ENCODE results near the gene FAM222B. TPM values are rescaled to one million over a fixed set of nuclear protein-coding genes. Genes with fewer than 3 reads are reported as not detected.
"Not testable (repeated sequence)": the region's sequence is repeated elsewhere in the genome, so short reads cannot be mapped to it uniquely, and the experiment has no call there.

Gene FAM222B
- total RNA-seq, 1 donor from 2014 or later, result 6.3 TPM

DNA sequence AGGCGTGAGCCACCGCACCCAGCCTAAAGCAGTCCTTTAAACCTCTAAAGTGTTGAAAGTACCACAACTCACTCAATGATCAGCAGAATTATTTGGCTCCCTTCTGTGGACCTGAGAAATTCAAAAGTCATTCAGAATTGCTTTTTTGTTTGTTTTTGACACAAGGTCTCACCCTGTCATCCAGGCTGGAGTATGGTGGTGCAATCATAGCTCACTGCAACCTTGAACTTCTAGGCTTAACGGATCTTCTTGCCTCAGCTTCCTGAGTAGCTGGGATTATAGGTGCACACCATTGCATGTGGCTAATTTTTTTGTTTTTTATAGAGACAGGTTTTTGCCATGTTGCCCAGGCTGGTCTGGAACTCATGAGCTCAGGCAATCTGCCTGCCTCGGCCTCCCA lies 54.5 kb downstream of the FAM222B start:
- H3K36me3 ChIP-seq (ENCODE audit: control insufficient read depth in 3 of 3, insufficient read depth in 3 of 3, low read length in 3 of 3), result no peaks in the 10 kb centered on the region
- H3K27ac ChIP-seq (ENCODE audit: low read depth, low read length), result no peak overlapping the region
- H3K27me3 ChIP-seq (ENCODE audit: control insufficient read depth in 3 of 3, insufficient read depth in 3 of 3, low read length in 3 of 3), result no peaks in the 10 kb centered on the region
- no peaks in the 10 kb centered on the region for H3K9me3 ChIP-seq (ENCODE audit: control insufficient read depth in 3 of 3, low read length in 3 of 3)
- no peaks in the 10 kb centered on the region for H3K4me1 ChIP-seq (ENCODE audit: control insufficient read depth in 3 of 3, insufficient read depth in 3 of 3, low read length in 3 of 3)
- H3K9ac ChIP-seq (ENCODE audit: low read depth in 1 of 3, low read length in 3 of 3), result no peak overlapping the region
- no peak overlapping the region for H3K4me3 ChIP-seq (ENCODE audit: low read length in 3 of 3)

DNA sequence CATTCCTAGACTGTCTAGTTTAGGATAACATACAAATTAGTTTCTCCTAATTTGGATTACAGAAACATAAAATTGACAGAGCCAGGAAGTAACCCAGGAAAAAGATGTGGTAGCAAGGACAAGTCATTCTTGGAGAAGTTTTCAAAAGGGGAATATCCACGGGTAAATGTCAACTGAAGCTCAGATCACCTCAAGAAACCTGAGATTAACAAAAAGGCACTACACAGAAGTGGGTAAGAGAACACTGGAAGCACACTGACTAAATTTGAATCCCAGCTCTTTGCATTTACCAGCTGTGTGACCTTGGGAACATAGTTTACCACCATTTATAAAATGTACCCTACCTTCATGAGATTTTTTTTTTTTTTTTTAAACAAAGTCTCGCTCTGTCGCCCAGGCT lies 59.4 kb downstream of the FAM222B start:
- no peak overlapping the region for H3K9ac ChIP-seq (ENCODE audit: low read depth in 1 of 3, low read length in 3 of 3)
- H3K9me3 ChIP-seq (ENCODE audit: control insufficient read depth in 3 of 3, low read length in 3 of 3), result no peaks in the 10 kb centered on the region
- no peak overlapping the region for H3K27ac ChIP-seq (ENCODE audit: low read depth, low read length)
- H3K36me3 ChIP-seq (ENCODE audit: control insufficient read depth in 3 of 3, insufficient read depth in 3 of 3, low read length in 3 of 3), result no peaks in the 10 kb centered on the region
- H3K4me3 ChIP-seq (ENCODE audit: low read length in 3 of 3), result no peak overlapping the region
- H3K27me3 ChIP-seq (ENCODE audit: control insufficient read depth in 3 of 3, insufficient read depth in 3 of 3, low read length in 3 of 3), result no peaks in the 10 kb centered on the region
- H3K4me1 ChIP-seq (ENCODE audit: control insufficient read depth in 3 of 3, insufficient read depth in 3 of 3, low read length in 3 of 3), result peaks cover 0 to under 1% (median 0%) of the 10 kb centered on the region in 3 donors

DNA sequence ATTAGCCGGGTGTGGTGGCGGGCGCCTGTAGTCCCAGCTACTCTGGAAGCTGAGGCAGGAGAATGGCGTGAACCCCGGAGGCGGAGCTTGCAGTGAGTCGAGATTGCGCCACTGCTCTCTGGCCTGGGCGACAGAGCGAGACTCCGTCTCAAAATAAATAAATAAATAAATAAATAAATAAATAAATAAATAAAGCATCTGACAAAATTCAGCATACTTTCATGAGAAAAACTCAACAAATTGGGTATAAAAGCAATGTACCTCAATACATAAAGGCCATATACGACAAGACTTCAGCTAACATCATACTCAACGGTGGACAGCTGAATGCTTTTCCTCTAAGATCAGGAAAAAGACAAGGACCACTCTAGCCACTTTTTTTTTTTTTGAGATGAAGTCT lies 63.0 kb downstream of the FAM222B start:
- H3K9ac ChIP-seq (ENCODE audit: low read depth in 1 of 3, low read length in 3 of 3); H3K27me3 ChIP-seq (ENCODE audit: control insufficient read depth in 3 of 3, insufficient read depth in 3 of 3, low read length in 3 of 3); H3K4me1 ChIP-seq (ENCODE audit: control insufficient read depth in 3 of 3, insufficient read depth in 3 of 3, low read length in 3 of 3); H3K36me3 ChIP-seq (ENCODE audit: control insufficient read depth in 3 of 3, insufficient read depth in 3 of 3, low read length in 3 of 3); H3K9me3 ChIP-seq (ENCODE audit: control insufficient read depth in 3 of 3, low read length in 3 of 3); H3K27ac ChIP-seq (ENCODE audit: low read depth, low read length); H3K4me3 ChIP-seq (ENCODE audit: low read length in 3 of 3): not testable (repeated sequence)

DNA sequence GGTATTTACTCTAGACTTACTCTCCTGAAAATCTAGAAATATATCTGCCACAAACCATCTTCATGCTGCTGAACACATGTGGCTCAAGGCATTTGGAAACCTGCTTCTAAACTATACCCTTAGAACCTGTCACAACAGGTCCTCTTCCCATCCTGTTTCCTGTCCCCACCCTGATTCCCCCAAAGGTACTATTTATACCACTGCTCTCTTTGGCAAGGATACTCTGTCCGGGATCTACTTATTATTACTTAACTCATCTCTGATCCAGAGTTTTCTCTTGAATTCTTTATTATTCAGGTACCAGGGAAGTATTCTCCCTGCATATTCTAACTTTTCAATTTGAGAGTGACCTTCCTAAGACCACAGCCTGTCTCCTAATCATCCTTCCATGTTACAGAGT lies 65.4 kb downstream of the FAM222B start:
- no peak overlapping the region for H3K4me3 ChIP-seq (ENCODE audit: low read length in 3 of 3)
- H3K36me3 ChIP-seq (ENCODE audit: control insufficient read depth in 3 of 3, insufficient read depth in 3 of 3, low read length in 3 of 3), result no peaks in the 10 kb centered on the region
- peak overlapping the region in 2 of 3 donors; percentile 23 to 44 for H3K9ac ChIP-seq (ENCODE audit: low read depth in 1 of 3, low read length in 3 of 3)
- H3K27me3 ChIP-seq (ENCODE audit: control insufficient read depth in 3 of 3, insufficient read depth in 3 of 3, low read length in 3 of 3), result no peaks in the 10 kb centered on the region
- peaks cover 4 to 7% (median 7%) of the 10 kb centered on the region in 3 donors for H3K4me1 ChIP-seq (ENCODE audit: control insufficient read depth in 3 of 3, insufficient read depth in 3 of 3, low read length in 3 of 3)
- H3K9me3 ChIP-seq (ENCODE audit: control insufficient read depth in 3 of 3, low read length in 3 of 3), result no peaks in the 10 kb centered on the region
- no peak overlapping the region for H3K27ac ChIP-seq (ENCODE audit: low read depth, low read length)

DNA sequence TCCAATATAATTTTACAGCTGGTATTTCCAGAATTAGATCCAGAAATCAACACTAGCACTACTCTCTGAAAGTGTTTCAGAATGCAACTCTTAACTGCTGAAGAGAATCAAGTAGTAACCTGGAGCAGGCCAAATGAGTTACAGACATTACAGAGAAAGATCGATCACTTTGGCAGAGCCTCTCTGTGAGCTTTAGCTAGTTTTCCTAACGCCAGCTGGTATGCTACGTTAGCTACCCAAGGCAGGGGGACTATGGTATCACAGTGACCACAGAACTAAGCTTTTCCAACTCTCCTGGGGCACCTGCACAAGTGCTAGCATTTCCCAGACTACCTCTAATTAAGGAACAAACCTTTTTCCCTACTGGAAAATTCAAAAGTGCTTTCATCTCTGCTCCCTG lies 68.4 kb downstream of the FAM222B start:
- H3K27me3 ChIP-seq (ENCODE audit: control insufficient read depth in 3 of 3, insufficient read depth in 3 of 3, low read length in 3 of 3), result no peaks in the 10 kb centered on the region
- H3K9me3 ChIP-seq (ENCODE audit: control insufficient read depth in 3 of 3, low read length in 3 of 3), result no peaks in the 10 kb centered on the region
- H3K27ac ChIP-seq (ENCODE audit: low read depth, low read length), result no peak overlapping the region
- H3K4me1 ChIP-seq (ENCODE audit: control insufficient read depth in 3 of 3, insufficient read depth in 3 of 3, low read length in 3 of 3), result peaks cover 4 to 7% (median 7%) of the 10 kb centered on the region in 3 donors
- H3K9ac ChIP-seq (ENCODE audit: low read depth in 1 of 3, low read length in 3 of 3), result no peak overlapping the region
- H3K36me3 ChIP-seq (ENCODE audit: control insufficient read depth in 3 of 3, insufficient read depth in 3 of 3, low read length in 3 of 3), result no peaks in the 10 kb centered on the region
- no peak overlapping the region for H3K4me3 ChIP-seq (ENCODE audit: low read length in 3 of 3)

DNA sequence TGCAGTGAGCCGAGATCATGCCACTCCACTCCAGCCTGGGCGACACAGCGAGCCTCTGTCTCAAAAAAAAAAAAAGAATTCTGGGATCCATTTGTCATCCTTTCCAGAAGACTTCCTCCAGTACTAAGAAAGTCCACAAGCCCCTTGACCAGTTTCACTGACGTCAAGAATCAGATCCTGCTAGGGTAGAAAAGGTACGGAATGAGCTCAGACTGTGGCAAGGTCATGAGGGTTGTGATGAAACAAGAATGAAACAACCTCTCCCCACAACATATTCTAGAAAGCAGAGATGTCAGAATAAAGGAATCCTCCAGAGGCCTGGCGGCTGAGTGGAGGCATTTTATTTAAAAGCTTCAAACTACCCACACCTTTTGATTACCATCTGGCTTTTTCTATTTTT lies 68.9 kb downstream of the FAM222B start:
- no peak overlapping the region for H3K4me3 ChIP-seq (ENCODE audit: low read length in 3 of 3)
- H3K36me3 ChIP-seq (ENCODE audit: control insufficient read depth in 3 of 3, insufficient read depth in 3 of 3, low read length in 3 of 3), result no peaks in the 10 kb centered on the region
- no peaks in the 10 kb centered on the region for H3K9me3 ChIP-seq (ENCODE audit: control insufficient read depth in 3 of 3, low read length in 3 of 3)
- peaks cover 4 to 7% (median 7%) of the 10 kb centered on the region in 3 donors for H3K4me1 ChIP-seq (ENCODE audit: control insufficient read depth in 3 of 3, insufficient read depth in 3 of 3, low read length in 3 of 3)
- no peak overlapping the region for H3K9ac ChIP-seq (ENCODE audit: low read depth in 1 of 3, low read length in 3 of 3)
- H3K27me3 ChIP-seq (ENCODE audit: control insufficient read depth in 3 of 3, insufficient read depth in 3 of 3, low read length in 3 of 3), result no peaks in the 10 kb centered on the region
- no peak overlapping the region for H3K27ac ChIP-seq (ENCODE audit: low read depth, low read length)

DNA sequence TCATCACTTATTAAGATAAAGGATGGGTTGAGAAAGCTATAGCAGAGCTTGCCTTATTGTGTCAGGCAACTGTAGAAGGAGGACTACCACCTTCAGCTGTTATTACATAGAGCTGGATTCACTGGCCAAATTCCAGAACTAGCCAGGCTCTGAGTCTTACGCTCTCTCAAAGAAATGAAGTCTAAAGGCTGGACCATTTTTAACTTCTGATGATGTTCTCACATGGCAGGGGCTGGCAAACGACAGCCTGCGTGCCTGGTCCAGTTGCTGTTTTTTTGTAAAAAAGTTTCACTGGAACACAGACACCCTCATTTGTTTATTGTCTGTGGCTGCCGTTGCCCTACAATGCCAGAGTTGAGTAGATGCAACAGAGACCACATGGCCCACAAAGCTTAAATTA lies 77.6 kb downstream of the FAM222B start:
- Histone ChIP-seq H3K27me3 (ENCODE audit: control insufficient read depth in 3 of 3, insufficient read depth in 3 of 3, low read length in 3 of 3) (no peaks in the 10 kb centered on the region), H3K4me3 (ENCODE audit: low read length in 3 of 3) (no peak overlapping the region), H3K36me3 (ENCODE audit: control insufficient read depth in 3 of 3, insufficient read depth in 3 of 3, low read length in 3 of 3) (peaks cover 0 to 14% (median 10%) of the 10 kb centered on the region in 3 donors), H3K9me3 (ENCODE audit: control insufficient read depth in 3 of 3, low read length in 3 of 3) (no peaks in the 10 kb centered on the region), H3K9ac (ENCODE audit: low read depth in 1 of 3, low read length in 3 of 3) (no peak overlapping the region), H3K4me1 (ENCODE audit: control insufficient read depth in 3 of 3, insufficient read depth in 3 of 3, low read length in 3 of 3) (peaks cover 8 to 10% (median 10%) of the 10 kb centered on the region in 3 donors), H3K27ac (ENCODE audit: low read depth, low read length) (no peak overlapping the region)

DNA sequence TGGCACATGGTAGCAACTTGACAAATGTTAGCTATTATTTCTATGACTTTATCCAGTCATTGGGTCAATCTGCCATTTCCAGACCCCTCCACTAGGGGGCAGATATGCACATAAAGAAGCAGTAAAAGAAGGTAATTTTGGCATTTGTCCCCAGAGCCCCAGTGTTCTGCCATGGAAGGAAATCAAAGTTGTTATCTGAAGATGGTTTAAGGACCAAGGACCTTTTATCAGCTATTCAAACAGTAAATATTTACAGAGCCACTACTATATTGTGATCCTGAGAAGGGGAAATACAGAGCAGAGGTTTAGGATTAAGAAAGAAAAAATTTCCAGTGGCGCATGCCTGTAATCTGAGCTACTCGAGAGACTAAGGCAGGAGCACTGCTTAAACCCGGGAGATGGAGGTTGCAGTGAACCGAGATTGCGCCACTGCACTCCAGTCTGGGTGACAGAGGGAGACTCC lies 78.8 kb downstream of the FAM222B start:
- peaks cover 8 to 10% (median 10%) of the 10 kb centered on the region in 3 donors for H3K4me1 ChIP-seq (ENCODE audit: control insufficient read depth in 3 of 3, insufficient read depth in 3 of 3, low read length in 3 of 3)

DNA sequence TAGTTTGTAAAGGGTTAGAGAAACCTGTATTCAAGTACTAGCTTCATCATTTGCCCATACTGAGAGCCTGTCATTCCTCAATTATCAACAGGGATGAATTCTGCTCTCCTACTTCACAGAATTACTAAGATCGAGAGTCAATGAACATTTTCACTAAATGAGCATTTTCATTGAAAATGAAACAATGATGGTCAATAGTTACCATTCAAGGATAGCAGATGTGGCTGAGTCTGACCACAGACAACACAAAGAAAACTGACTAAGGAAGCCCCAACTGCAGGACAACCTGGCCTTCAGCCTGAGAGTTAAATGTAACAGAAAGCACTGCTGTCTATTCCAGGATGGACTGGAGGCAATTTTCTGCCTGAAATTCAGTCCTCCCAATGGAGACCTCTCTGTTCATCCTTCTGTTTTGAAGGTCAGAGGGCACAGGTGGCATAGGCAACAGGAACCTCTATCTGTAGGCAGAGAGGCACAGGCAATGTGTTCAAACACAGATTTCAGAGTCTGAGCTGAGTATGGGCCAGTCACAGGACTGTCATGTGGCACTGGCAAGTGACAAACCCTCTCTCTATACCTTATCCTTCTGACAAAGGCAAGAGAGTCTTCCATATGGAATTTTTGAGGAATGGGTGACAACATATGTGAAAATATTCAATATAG lies 79.3 kb downstream of the FAM222B start:
- Histone ChIP-seq H3K27me3 (ENCODE audit: control insufficient read depth in 3 of 3, insufficient read depth in 3 of 3, low read length in 3 of 3) (no peaks in the 10 kb centered on the region), H3K36me3 (ENCODE audit: control insufficient read depth in 3 of 3, insufficient read depth in 3 of 3, low read length in 3 of 3) (peaks cover 14 to 28% (median 20%) of the 10 kb centered on the region in 3 donors), H3K9ac (ENCODE audit: low read depth in 1 of 3, low read length in 3 of 3) (no peak overlapping the region), H3K4me1 (ENCODE audit: control insufficient read depth in 3 of 3, insufficient read depth in 3 of 3, low read length in 3 of 3) (peaks cover 8 to 10% (median 10%) of the 10 kb centered on the region in 3 donors), H3K27ac (ENCODE audit: low read depth, low read length) (no peak overlapping the region), H3K4me3 (ENCODE audit: low read length in 3 of 3) (no peak overlapping the region), H3K9me3 (ENCODE audit: control insufficient read depth in 3 of 3, low read length in 3 of 3) (no peaks in the 10 kb centered on the region)

More for the DNA sequence above, 78.8 kb downstream of the FAM222B start:
- Histone ChIP-seq H3K9ac (ENCODE audit: low read depth in 1 of 3, low read length in 3 of 3) (no peak overlapping the region), H3K9me3 (ENCODE audit: control insufficient read depth in 3 of 3, low read length in 3 of 3) (no peaks in the 10 kb centered on the region), H3K27me3 (ENCODE audit: control insufficient read depth in 3 of 3, insufficient read depth in 3 of 3, low read length in 3 of 3) (no peaks in the 10 kb centered on the region), H3K36me3 (ENCODE audit: control insufficient read depth in 3 of 3, insufficient read depth in 3 of 3, low read length in 3 of 3) (peaks cover 8 to 22% (median 14%) of the 10 kb centered on the region in 3 donors), H3K27ac (ENCODE audit: low read depth, low read length) (no peak overlapping the region), H3K4me3 (ENCODE audit: low read length in 3 of 3) (no peak overlapping the region)

DNA sequence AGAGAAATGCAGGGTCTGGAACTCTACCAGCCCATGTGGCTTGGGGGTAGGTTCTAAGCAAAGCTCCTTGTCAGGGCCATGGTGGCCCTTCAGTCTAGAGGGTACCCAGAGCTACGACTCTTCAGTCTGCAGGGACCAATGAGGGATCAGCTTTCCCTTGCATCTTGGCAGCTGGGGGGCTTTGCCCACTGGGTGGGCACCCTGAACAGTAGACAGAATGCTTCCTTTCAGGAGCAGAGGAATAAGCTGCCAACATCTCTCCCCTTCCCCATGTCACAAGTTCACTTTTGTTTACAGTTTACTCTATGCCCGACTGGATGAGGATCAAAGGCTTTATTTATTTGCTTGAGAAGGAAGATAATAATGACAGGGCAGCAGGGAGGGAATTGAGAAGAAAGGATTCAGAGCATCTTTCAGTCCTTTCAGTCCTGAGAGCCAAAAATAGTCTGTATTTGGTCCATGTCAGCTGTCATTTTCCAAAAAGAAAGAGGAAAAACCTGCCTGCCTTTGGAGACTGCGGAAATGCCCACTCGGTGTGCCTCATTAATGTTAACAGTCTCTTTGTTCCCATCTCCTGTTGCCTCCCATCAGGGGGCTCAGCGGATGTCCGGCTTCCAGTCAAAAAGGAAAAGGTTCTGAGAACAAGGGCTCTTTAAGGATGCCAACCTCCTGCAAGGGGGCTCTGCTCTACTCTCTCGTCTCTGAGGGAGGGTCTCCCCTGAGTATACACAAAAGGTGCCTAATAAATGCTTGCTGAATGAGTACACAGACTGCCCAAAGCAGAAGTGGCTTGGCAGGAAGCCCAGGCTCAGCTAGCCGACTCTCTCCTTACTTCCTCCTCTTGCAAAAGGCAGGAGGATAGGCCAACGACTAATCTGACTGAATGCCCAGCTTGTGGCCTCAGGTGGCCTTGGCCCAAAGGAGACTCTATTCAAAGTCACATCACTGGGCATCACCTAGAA lies 81.7 kb downstream of the FAM222B start:
- no peak overlapping the region for H3K27ac ChIP-seq (ENCODE audit: low read depth, low read length)
- H3K36me3 ChIP-seq (ENCODE audit: control insufficient read depth in 3 of 3, insufficient read depth in 3 of 3, low read length in 3 of 3), result peaks cover 18 to 28% (median 24%) of the 10 kb centered on the region in 3 donors
- no peak overlapping the region for H3K9ac ChIP-seq (ENCODE audit: low read depth in 1 of 3, low read length in 3 of 3)
- H3K4me3 ChIP-seq (ENCODE audit: low read length in 3 of 3), result no peak overlapping the region
- H3K9me3 ChIP-seq (ENCODE audit: control insufficient read depth in 3 of 3, low read length in 3 of 3), result no peaks in the 10 kb centered on the region
- peaks cover 8 to 10% (median 10%) of the 10 kb centered on the region in 3 donors for H3K4me1 ChIP-seq (ENCODE audit: control insufficient read depth in 3 of 3, insufficient read depth in 3 of 3, low read length in 3 of 3)
- H3K27me3 ChIP-seq (ENCODE audit: control insufficient read depth in 3 of 3, insufficient read depth in 3 of 3, low read length in 3 of 3), result no peaks in the 10 kb centered on the region
